ENCODE measurements around the gene CDK18.

The CDK18 gene

GRCh38 chr1:205570173-205570501 is 65.7 kb downstream of the CDK18 start:
- DNase-seq (ENCODE audit: low read depth, low spot score): no peak

DNA sequence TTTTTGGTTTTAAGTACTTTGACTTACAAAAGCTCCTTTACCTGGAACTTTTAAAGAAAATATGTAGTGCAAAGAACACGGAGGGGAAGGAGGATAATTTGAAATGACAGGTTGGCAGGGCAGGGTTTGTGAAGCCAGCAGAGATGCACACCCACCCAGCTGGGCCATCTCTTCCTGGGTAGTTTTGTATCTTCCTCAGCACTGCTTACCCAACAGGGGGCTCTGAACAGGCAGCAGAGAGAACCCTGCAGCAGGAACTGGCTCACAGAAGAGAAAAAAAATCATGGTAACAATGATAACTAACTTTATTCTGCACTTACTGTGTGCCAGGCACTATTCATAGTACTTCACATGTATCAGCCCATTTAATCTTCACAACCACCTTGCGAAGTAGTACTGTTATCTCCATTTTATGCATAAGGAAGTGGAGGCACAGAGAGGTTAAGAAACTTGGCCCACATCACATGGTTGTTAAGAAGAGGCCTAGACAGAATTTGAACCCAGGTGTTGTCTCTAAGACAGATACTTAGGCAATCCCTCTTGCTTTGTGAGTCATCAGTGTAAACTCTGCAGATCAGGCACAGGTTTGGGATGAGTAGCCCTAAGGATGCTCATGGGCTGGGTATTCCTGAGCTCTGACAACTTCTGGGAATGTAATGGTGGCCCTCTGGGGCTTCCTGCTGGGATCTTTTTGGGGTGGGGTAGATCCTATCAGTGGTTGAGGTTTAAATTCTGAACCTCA is 66.5 kb downstream of the CDK18 start:
- no peak for DNase-seq (ENCODE audit: low read depth, low spot score)

DNA sequence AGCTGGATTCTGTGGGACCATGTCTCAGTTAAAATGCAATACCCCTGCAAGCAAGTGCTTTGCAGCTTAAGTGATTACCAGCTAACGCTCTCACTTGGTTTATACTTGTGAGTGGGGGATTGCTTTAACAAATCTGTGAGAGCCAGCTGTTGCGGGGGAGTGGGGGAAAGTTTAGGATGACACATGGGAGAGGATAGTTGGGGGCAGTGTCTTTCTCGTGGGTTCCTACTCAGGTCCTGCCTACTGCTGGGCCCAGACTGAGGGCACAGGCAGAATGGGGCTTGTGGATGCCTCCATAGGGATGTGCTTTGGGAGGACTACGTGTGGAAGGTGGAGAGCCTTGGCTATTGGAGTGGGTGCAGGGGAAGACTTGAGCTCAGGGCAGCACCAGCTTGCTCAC is 67.3 kb downstream of the CDK18 start:
- no peak for DNase-seq (ENCODE audit: low read depth, low spot score)

- no peak for DNase-seq (ENCODE audit: low read depth, low spot score)
Measured at GRCh38 chr1:205572421-205572820, 68.0 kb downstream of the CDK18 start.

GRCh38 chr1:205575294-205575885 is 70.9 kb downstream of the CDK18 start:
- DNase-seq (ENCODE audit: low read depth, low spot score): no peak

GRCh38 chr1:205576011-205576410 is 71.5 kb downstream of the CDK18 start:
- no peak for DNase-seq (ENCODE audit: low read depth, low spot score)

GRCh38 chr1:205576805-205577761 is 72.6 kb downstream of the CDK18 start:
- DNase-seq (ENCODE audit: low read depth, low spot score): no peak

DNA sequence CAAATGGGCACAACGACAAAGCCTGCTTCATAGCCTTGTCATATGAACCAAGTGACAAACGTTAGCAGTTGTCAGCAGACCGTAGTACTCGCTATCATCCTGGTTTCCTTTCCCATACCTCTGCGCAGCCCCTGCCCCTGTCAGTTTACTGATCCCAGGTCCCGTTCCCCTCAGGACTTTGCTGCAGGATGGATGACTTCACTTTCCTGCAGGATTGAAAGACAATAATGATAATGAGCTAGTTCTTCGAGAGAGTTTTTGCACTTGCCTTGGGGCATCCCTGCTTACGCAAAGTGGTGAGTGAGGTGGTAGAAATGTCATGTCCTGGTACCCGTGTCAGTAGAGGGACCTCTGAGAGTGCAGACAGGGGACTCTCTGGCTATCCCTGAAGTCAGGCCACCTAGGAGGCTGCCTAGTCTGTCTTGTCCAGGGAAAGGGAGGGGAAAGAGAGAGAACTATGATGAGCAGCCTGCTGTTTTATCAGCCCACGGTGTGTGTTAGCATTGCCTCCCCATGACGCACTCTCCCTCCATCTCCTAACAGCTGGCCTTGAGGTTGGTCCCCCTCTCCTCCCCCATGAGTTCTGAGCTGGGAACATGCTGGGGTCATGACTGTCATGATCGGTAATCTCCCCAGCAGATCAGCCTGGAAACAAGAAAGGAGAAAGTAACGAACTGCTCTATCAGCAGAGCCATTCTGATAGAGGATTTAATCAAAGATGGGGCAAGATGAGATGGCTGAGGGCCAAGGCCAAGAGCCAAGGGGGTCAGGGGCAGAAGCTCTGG is 73.6 kb downstream of the CDK18 start:
- DNase-seq (ENCODE audit: low read depth, low spot score): no peak

GRCh38 chr1:205578780-205579571 is 74.5 kb downstream of the CDK18 start:
- DNase-seq (ENCODE audit: low read depth, low spot score): no peak

GRCh38 chr1:205579711-205580110 is 75.2 kb downstream of the CDK18 start:
- no peak for DNase-seq (ENCODE audit: low read depth, low spot score)

- no peak for DNase-seq (ENCODE audit: low read depth, low spot score)
Measured at GRCh38 chr1:205580140-205580922, 75.9 kb downstream of the CDK18 start.

- DNase-seq (ENCODE audit: low read depth, low spot score): no peak
Measured at GRCh38 chr1:205580923-205581180, 76.4 kb downstream of the CDK18 start.

GRCh38 chr1:205581321-205581980 is 77.0 kb downstream of the CDK18 start:
- DNase-seq (ENCODE audit: low read depth, low spot score): no peak

- no peak for DNase-seq (ENCODE audit: low read depth, low spot score)
Measured at GRCh38 chr1:205582046-205582445, 77.6 kb downstream of the CDK18 start.

Measured in activated naive CD8-positive, alpha-beta T cell treated with anti-CD3 and anti-CD28 coated beads, Interleukin-2, amount 50 U/mL, for 16 hours (primary cell).